IgD-negative memory B cell (primary cell): ENCODE measurements around the gene ELF2. TPM values are rescaled to one million over a fixed set of nuclear protein-coding genes. Genes with fewer than 3 reads are reported as not detected.
"Not testable (repeated sequence)": the region's sequence is repeated elsewhere in the genome, so short reads cannot be mapped to it uniquely, and the experiment has no call there.

Source experiments
- H3K27ac Mint-ChIP-seq, 3 donors: one replicate each; pipeline ENCODE4 v1.8.0; 2020 to 2022; ENCODE audit warnings: mild to moderate bottlenecking in 3 of 3, mixed read lengths in 3 of 3, moderate library complexity in 1 of 3
- H3K27me3 Mint-ChIP-seq: one replicate; pipeline ENCODE4 v1.8.0; 2021; ENCODE audit warnings: mixed read lengths
- H3K36me3 Mint-ChIP-seq: one replicate; pipeline ENCODE4 v1.8.0; 2020; ENCODE audit warnings: mild to moderate bottlenecking, mixed read lengths
- H3K4me1 Mint-ChIP-seq, 3 donors: one replicate each; pipeline ENCODE4 v1.8.0; 2020 to 2022; ENCODE audit warnings: mixed read lengths in 3 of 3, mild to moderate bottlenecking in 1 of 3
- H3K4me3 Mint-ChIP-seq, 4 donors: one replicate each; pipeline ENCODE4 v1.8.0; 2020 to 2022; ENCODE audit warnings: mild to moderate bottlenecking in 4 of 4, mixed read lengths in 4 of 4, moderate library complexity in 3 of 4
- H3K9me3 Mint-ChIP-seq, 3 donors: one replicate each; pipeline ENCODE4 v1.8.0; 2020 to 2021; ENCODE audit warnings: mixed read lengths in 3 of 3, mild to moderate bottlenecking in 1 of 3
- polyA plus RNA-seq: library from polyadenylated mRNA; unstranded; fragments of 300-500 nt; fragmentation: Illumina TruSeq; gene quantifications from one replicate; pipeline ENCODE4 v1.2.3, GENCODE V29; 2021

ELF2 gene
- polyA plus RNA-seq, 1 donor from 2014 or later = 33.7 TPM

DNA sequence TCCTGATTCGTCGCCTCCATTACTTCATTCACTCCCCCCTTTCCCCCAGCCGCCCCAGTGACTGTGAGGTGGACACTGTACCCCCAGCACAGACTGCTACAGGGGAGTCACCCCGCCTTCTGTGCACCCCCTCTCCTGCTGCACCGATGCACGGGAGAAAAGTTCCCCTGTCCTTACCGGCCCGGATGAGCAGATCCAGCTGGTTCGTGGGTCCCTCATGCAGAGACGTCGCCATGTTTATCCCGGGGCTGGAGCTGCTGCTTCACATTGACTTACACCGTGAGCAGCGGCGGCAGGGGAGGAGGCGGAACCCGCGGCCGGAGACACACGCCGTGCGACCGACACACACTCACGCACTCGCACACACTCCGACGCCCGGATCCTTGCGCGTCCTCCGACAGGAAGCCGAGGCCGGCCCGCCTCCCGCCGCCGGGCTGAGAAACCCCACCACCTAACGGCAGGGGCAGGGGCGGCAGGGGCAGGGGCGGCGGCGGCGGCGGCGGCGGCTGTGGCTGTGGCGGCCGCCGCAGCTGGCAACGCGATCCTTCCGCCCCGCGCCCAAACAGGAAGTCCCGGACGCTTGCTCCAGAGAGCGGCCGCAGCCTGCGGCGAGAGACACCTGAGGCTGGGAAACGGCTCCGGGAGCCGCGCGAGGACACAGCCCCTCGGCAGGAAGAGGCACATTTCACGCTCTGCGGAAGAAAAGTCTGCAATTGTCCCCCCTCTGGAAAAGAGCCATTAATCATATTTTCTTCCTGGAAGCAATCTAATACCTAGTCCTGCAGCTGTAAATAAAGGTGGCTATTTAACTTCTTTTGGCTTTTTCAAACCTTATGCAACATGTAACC, 92.8 kb downstream of the ELF2 start:
- H3K36me3 Mint-ChIP-seq = peaks cover 2% of the 10 kb centered on the region
- peaks cover 27 to 41% (median 36%) of the 10 kb centered on the region in 3 donors for H3K4me1 Mint-ChIP-seq
- no peaks in the 10 kb centered on the region for H3K27me3 Mint-ChIP-seq
- H3K4me3 Mint-ChIP-seq = peak overlapping the region; percentile 82 to 100 (median 96)
- H3K9me3 Mint-ChIP-seq = no peaks in the 10 kb centered on the region
- peak overlapping the region; percentile 80 to 100 (median 93) for H3K27ac Mint-ChIP-seq

- Mint-ChIP-seq H3K9me3 (no peaks in the 10 kb centered on the region), H3K36me3 (peaks cover 2% of the 10 kb centered on the region), H3K4me3 (peak overlapping the region; percentile 82 to 100 (median 96)), H3K4me1 (peaks cover 29 to 41% (median 36%) of the 10 kb centered on the region in 3 donors), H3K27ac (peak overlapping the region; percentile 80 to 100 (median 93)), H3K27me3 (no peaks in the 10 kb centered on the region)
These were observed 93.4 kb downstream of the ELF2 start for GRCh38 chr4:139083607-139083955.

DNA sequence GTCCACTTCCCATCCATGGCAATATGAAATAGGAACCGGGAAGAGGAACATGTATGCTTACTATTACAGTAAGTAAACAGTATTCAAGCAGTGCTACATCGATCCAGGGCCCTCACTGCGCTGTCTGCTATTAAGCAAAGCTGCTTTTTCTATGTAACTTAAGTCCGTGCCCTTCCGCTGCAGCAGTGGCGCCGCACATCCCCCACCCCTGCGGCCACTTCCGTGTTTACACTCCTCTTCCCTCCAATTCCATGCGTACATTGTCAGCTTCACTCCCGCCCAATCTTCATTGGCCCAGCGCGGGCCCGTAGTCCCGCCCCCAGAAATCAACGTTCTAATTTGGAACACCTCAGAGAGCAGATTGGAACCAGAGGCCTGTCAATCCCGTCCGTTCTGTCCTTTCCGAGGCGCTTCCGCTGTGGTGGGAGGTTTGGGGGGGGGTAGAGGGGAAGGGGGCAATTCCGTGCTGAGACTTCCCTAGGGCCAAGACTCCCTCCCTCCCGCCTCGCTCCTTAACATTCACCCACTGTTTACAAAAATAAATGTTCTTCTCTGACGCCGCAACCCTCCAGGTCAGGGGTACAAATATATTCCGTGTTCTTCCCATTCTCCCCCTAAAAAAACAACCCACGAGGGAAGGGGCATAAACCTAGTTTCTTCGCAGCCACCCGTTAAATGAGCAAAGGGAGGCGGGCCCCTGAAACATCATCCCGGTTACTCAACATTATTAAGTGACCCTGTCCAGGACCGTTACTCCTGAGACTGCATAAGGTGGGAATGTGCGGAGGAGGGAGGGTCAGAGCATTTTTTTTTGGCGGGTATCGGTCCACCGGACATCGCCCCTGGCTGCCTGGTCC, 94.0 kb downstream of the ELF2 start:
- H3K36me3 Mint-ChIP-seq = peaks cover 2% of the 10 kb centered on the region
- no peaks in the 10 kb centered on the region for H3K9me3 Mint-ChIP-seq
- peak overlapping the region; percentile 80 to 100 (median 93) for H3K27ac Mint-ChIP-seq
- H3K4me3 Mint-ChIP-seq = peak overlapping the region; percentile 82 to 100 (median 96)
- H3K27me3 Mint-ChIP-seq = no peaks in the 10 kb centered on the region
- H3K4me1 Mint-ChIP-seq = peaks cover 31 to 44% (median 36%) of the 10 kb centered on the region in 3 donors

- Mint-ChIP-seq H3K4me3 (peak overlapping the region in 1 of 4 donors; percentile 3), H3K27me3 (no peaks in the 10 kb centered on the region), H3K4me1 (peaks cover 32 to 48% (median 46%) of the 10 kb centered on the region in 3 donors), H3K9me3 (no peaks in the 10 kb centered on the region), H3K36me3 (peaks cover 2% of the 10 kb centered on the region), H3K27ac (peak overlapping the region in 1 of 3 donors; percentile 60)
These were observed 98.1 kb downstream of the ELF2 start for GRCh38 chr4:139078926-139079325.

- no peaks in the 10 kb centered on the region for H3K9me3 Mint-ChIP-seq
- H3K36me3 Mint-ChIP-seq = no peaks in the 10 kb centered on the region
- no peak overlapping the region for H3K4me3 Mint-ChIP-seq
- H3K27me3 Mint-ChIP-seq = no peaks in the 10 kb centered on the region
- H3K27ac Mint-ChIP-seq = no peak overlapping the region
- peaks cover 30 to 47% (median 42%) of the 10 kb centered on the region in 3 donors for H3K4me1 Mint-ChIP-seq
These were observed 99.3 kb downstream of the ELF2 start for GRCh38 chr4:139077567-139078355.

- peaks cover 22 to 33% (median 32%) of the 10 kb centered on the region in 3 donors for H3K4me1 Mint-ChIP-seq
- no peaks in the 10 kb centered on the region for H3K9me3 Mint-ChIP-seq
- H3K36me3 Mint-ChIP-seq = no peaks in the 10 kb centered on the region
- H3K27ac Mint-ChIP-seq = no peak overlapping the region
- H3K27me3 Mint-ChIP-seq = no peaks in the 10 kb centered on the region
- no peak overlapping the region for H3K4me3 Mint-ChIP-seq
These were observed 100.8 kb downstream of the ELF2 start for GRCh38 chr4:139076016-139076744.

- H3K4me3 Mint-ChIP-seq = no peak overlapping the region
- H3K27me3 Mint-ChIP-seq = no peaks in the 10 kb centered on the region
- H3K9me3 Mint-ChIP-seq = no peaks in the 10 kb centered on the region
- no peaks in the 10 kb centered on the region for H3K36me3 Mint-ChIP-seq
- peaks cover 0 to 5% (median 3%) of the 10 kb centered on the region in 3 donors for H3K4me1 Mint-ChIP-seq
- no peak overlapping the region for H3K27ac Mint-ChIP-seq
These were observed 116.4 kb downstream of the ELF2 start for GRCh38 chr4:139060591-139060990.

DNA sequence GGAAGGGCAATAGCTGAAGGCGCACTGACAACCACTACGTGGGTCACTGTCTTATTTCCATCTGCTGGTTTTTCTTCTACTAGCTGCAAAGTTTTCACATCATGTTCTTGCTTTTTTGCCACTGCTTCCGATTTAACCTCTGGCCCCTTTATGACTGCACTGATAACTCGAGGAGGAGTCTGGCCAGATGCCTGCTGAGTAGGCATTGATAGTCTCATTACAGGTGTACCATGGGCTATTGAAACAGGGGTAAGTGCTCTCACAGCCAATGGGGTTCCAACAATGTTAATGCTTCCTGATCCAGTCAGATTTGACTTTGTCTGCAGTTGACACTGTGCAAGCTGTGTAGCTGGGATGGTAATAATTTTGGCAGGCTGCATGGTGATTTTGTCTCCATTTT, 118.0 kb downstream of the ELF2 start:
- not testable (repeated sequence) for H3K4me3 Mint-ChIP-seq, H3K36me3 Mint-ChIP-seq, H3K27me3 Mint-ChIP-seq, H3K9me3 Mint-ChIP-seq
- Mint-ChIP-seq H3K27ac (peak overlapping the region in 1 of 3 donors; percentile 64), H3K4me1 (peaks cover 5 to 13% (median 5%) of the 10 kb centered on the region in 3 donors)

- Mint-ChIP-seq H3K27ac (peak overlapping the region in 2 of 3 donors; percentile 4 to 12), H3K36me3 (peaks cover 2% of the 10 kb centered on the region), H3K9me3 (no peaks in the 10 kb centered on the region), H3K4me1 (peaks cover 5 to 13% (median 7%) of the 10 kb centered on the region in 3 donors), H3K4me3 (no peak overlapping the region), H3K27me3 (no peaks in the 10 kb centered on the region)
These were observed 122.1 kb downstream of the ELF2 start for GRCh38 chr4:139054791-139055505.

DNA sequence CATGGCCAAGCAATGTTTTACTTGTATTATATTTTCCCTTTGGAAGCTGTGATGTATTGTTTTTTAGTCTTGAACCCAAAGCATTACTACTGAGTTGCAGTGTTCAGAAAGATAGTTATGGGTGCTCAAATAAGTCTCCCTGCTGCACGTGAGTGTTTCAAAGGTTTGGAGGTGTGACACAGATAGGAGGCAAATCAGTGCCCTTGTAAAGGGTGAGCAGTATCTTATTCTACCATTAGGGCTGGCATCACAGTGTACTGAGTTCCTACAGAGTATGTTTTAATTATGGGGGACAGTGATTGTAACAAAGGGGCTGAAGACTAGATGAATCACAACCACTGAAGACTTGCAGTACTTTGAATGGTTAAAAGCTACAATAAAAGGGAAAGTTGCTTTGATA, 123.1 kb downstream of the ELF2 start:
- Mint-ChIP-seq H3K4me1 (peaks cover 5 to 13% (median 7%) of the 10 kb centered on the region in 3 donors), H3K27ac (peak overlapping the region in 2 of 3 donors; percentile 4 to 83), H3K36me3 (peaks cover 2% of the 10 kb centered on the region), H3K9me3 (no peaks in the 10 kb centered on the region), H3K27me3 (no peaks in the 10 kb centered on the region), H3K4me3 (no peak overlapping the region)

GRCh38 chr4:139050446-139050845, 126.6 kb downstream of the ELF2 start:
- Mint-ChIP-seq H3K4me3 (no peak overlapping the region), H3K27ac (no peak overlapping the region), H3K36me3 (peaks cover 2% of the 10 kb centered on the region), H3K27me3 (no peaks in the 10 kb centered on the region), H3K9me3 (no peaks in the 10 kb centered on the region), H3K4me1 (peaks cover 2 to 7% (median 7%) of the 10 kb centered on the region in 3 donors)

- H3K4me1 Mint-ChIP-seq = peaks cover 0 to 4% (median 0%) of the 10 kb centered on the region in 3 donors
- H3K9me3 Mint-ChIP-seq = no peaks in the 10 kb centered on the region
- H3K4me3 Mint-ChIP-seq = no peak overlapping the region
- H3K27me3 Mint-ChIP-seq = no peaks in the 10 kb centered on the region
- H3K27ac Mint-ChIP-seq = no peak overlapping the region
- H3K36me3 Mint-ChIP-seq = no peaks in the 10 kb centered on the region
These were observed 129.0 kb downstream of the ELF2 start for GRCh38 chr4:139048026-139048425.

GRCh38 chr4:139044291-139044690, 132.7 kb downstream of the ELF2 start:
- Mint-ChIP-seq H3K27me3 (no peaks in the 10 kb centered on the region), H3K36me3 (no peaks in the 10 kb centered on the region), H3K9me3 (no peaks in the 10 kb centered on the region), H3K4me1 (peaks cover 2 to 4% (median 4%) of the 10 kb centered on the region in 3 donors), H3K27ac (peak overlapping the region in 1 of 3 donors; percentile 46), H3K4me3 (no peak overlapping the region)
